PFSK-1 (cell line): ENCODE measurements around the gene LGALS12.

ENCODE experiments used
- FOXP2 ChIP-seq: optimal IDR thresholded peaks from 2 replicates; pipeline ENCODE3; 2011; ENCODE audit warnings: borderline replicate concordance, control low read depth, inconsistent platforms; ENCODE audit not compliant: insufficient read depth; ENCODE audit errors: extremely low read length, extremely low read depth
- POLR2AphosphoS5 ChIP-seq: IDR thresholded peaks from 2 replicates; pipeline ENCODE4 v1.6.1; 2012; ENCODE audit warnings: low read depth, mild to moderate bottlenecking, control low read depth, low read length, moderate library complexity
- REST ChIP-seq, 2 experiments: IDR thresholded peaks; 2 replicates each; pipeline versions ENCODE4 v1.6.1 to v1.8.0; 2011 to 2012; ENCODE audit warnings: low read depth in 2 of 2, low read length in 2 of 2, control low read depth in 1 of 2, inconsistent platforms in 1 of 2, mild to moderate bottlenecking in 1 of 2, moderate library complexity in 1 of 2; ENCODE audit not compliant: insufficient read depth in 1 of 2
- SIN3A ChIP-seq: IDR thresholded peaks from 2 replicates; pipeline ENCODE4 v1.6.1; 2012; ENCODE audit warnings: mild to moderate bottlenecking, low read length, moderate library complexity, borderline replicate concordance; ENCODE audit not compliant: insufficient read depth
- TAF1 ChIP-seq: IDR thresholded peaks from 2 replicates; pipeline ENCODE4 v1.6.1; 2012; ENCODE audit warnings: low read length, control low read depth, borderline replicate concordance; ENCODE audit not compliant: insufficient read depth

GRCh38 chr11:63489879-63490278, 16.0 kb upstream of the LGALS12 start:
- TF ChIP-seq REST (IDR thresholded peaks at IDR 0.05; ENCODE audit: insufficient read depth in 1 of 2, low read depth in 2 of 2, low read length in 2 of 2) (no peak), POLR2AphosphoS5 (no peak), SIN3A (no peak), TAF1 (no peak), FOXP2 (no peak)
